GM18951 (cell line): ENCODE results near the gene FAM170B.

Experiments used
- POLR2A ChIP-seq: IDR thresholded peaks from 4 replicates; pipeline ENCODE4 v1.6.1; 2011; ENCODE audit warnings: mild to moderate bottlenecking; ENCODE audit not compliant: insufficient read length, insufficient read depth; ENCODE audit errors: extremely low read depth
- in situ Hi-C: fragments of 300-500 bp; cut with MboI; formaldehyde crosslinking; loops from one replicate; pipeline ENCODE4 v1.12.0; 2022; ENCODE audit warnings: low sequenced_read_pairs, mixed read lengths, inconsistent platforms; ENCODE audit not compliant: unreplicated experiment

The FAM170B gene

GRCh38 chr10:49165821-49166483, 32.1 kb upstream of the FAM170B start:
- in situ Hi-C loops = no loop called here
- TF ChIP-seq POLR2A = no peak

GRCh38 chr10:49165259-49165658, 31.4 kb upstream of the FAM170B start:
- no peak for TF ChIP-seq POLR2A
- in situ Hi-C loops = no loop called here

GRCh38 chr10:49164559-49165188, 30.9 kb upstream of the FAM170B start:
- in situ Hi-C loops = no loop called here
- TF ChIP-seq POLR2A = no peak

GRCh38 chr10:49163741-49164140, 29.9 kb upstream of the FAM170B start:
- in situ Hi-C loops = no loop called here
- TF ChIP-seq POLR2A = no peak

- no peak for TF ChIP-seq POLR2A
- in situ Hi-C loops = no loop called here
Measured at GRCh38 chr10:49162761-49163310, 29.0 kb upstream of the FAM170B start.

- TF ChIP-seq POLR2A = no peak
- in situ Hi-C loops = no loop called here
Measured at GRCh38 chr10:49162063-49162462, 28.2 kb upstream of the FAM170B start.

- in situ Hi-C loops = no loop called here
- TF ChIP-seq POLR2A = no peak
Measured at GRCh38 chr10:49161411-49161997, 27.7 kb upstream of the FAM170B start.

- in situ Hi-C loops = no loop called here
Measured at GRCh38 chr10:49160814-49161213, 27.0 kb upstream of the FAM170B start.

GRCh38 chr10:49160110-49160509, 26.3 kb upstream of the FAM170B start:
- in situ Hi-C loops = no loop called here
- no peak for TF ChIP-seq POLR2A

More at GRCh38 chr10:49160814-49161213, 27.0 kb upstream of the FAM170B start:
- TF ChIP-seq POLR2A = no peak

GRCh38 chr10:49158915-49159314, 25.1 kb upstream of the FAM170B start:
- TF ChIP-seq POLR2A = no peak
- in situ Hi-C loops = loop anchor here (5.0 kb wide), 1 partner anchor 177 kb away; no protein-coding TSS in a partner anchor

- in situ Hi-C loops = loop anchor here (5.0 kb wide), 1 partner anchor 176 kb away; no protein-coding TSS in a partner anchor
- no peak for TF ChIP-seq POLR2A
Measured at GRCh38 chr10:49158404-49158803, 24.6 kb upstream of the FAM170B start.

GRCh38 chr10:49157229-49157628, 23.4 kb upstream of the FAM170B start:
- TF ChIP-seq POLR2A = no peak
- in situ Hi-C loops = loop anchor here (5.0 kb wide), 1 partner anchor 175 kb away; no protein-coding TSS in a partner anchor

- in situ Hi-C loops = loop anchor here (5.0 kb wide), 1 partner anchor 172 kb away; no protein-coding TSS in a partner anchor
Measured at GRCh38 chr10:49154641-49155040, 20.8 kb upstream of the FAM170B start.

More at GRCh38 chr10:49154641-49155040, 20.8 kb upstream of the FAM170B start:
- no peak for TF ChIP-seq POLR2A
